GM12878 (cell line): ENCODE data around the gene TAGLN3. TPM values are rescaled to one million over a fixed set of nuclear protein-coding genes. Genes with fewer than 3 reads are reported as not detected.

Experiments used
- ATAC-seq: fragments of 200-7000 bp; cut with Tn5 transposase; 3 replicates; pipeline ENCODE4 v1.9.1; 2020; ENCODE audit warnings: mild to moderate bottlenecking, moderate library complexity
- BruUV-seq: library from RNA; stranded (reverse); fragments of 400-500 nt; replicated peaks from 2 replicates; lab custom pipeline; 2021; lab: Mats Ljungman, UMichigan
- CTCF ChIA-PET: fragments of 300-600 bp; sonication (Branson Sonifier 250); formaldehyde crosslinking; extraction: SDS; loops from one replicate; lab custom pipeline; 2021; ENCODE audit warnings: inconsistent platforms; lab: Yijun Ruan, JAX
- POLR2A ChIA-PET: fragments of 350-600 bp; formaldehyde crosslinking; extraction: SDS; loops from one replicate; lab custom pipeline; 2021; ENCODE audit warnings: inconsistent platforms; lab: Charles Lee
- RAD21 ChIA-PET: fragments of 300-600 bp; sonication (Branson Sonifier 250); formaldehyde crosslinking; loops from one replicate; lab custom pipeline; 2023; ENCODE audit warnings: antibody characterized with exemption; ENCODE audit not compliant: unreplicated experiment; lab: Charles Lee
- SMC1A ChIA-PET: fragments of 300-600 bp; sonication (Branson Sonifier 250); formaldehyde crosslinking; loops from one replicate; lab custom pipeline; 2023; ENCODE audit not compliant: unreplicated experiment, uncharacterized antibody; lab: Charles Lee
- DNase-seq: peaks from one replicate; pipeline ENCODE4 v3.0.0-alpha.2; 2011; ENCODE audit warnings: low read depth, low spot score
- FAIRE-seq: peaks from 3 replicates; lab custom pipeline; 2011; peaks lifted over from hg19 to GRCh38; lab: Jason Lieb, UNC
- H2AFZ ChIP-seq: 2 replicates; pipeline ENCODE4 v1.6.0; 2011; ENCODE audit warnings: low read depth, low read length, control low read depth; ENCODE audit not compliant: control insufficient read depth
- H3K27ac ChIP-seq: 2 replicates; pipeline ENCODE4 v1.5.1; 2011; ENCODE audit warnings: control low read depth; ENCODE audit not compliant: control insufficient read depth, insufficient read depth
- H3K27me3 ChIP-seq, 2 experiments: replicated peaks in 1 of 2; 2 replicates each; pipeline versions ENCODE4 v1.6.0 to v1.6.1; 2011; ENCODE audit warnings: low read length in 1 of 2; ENCODE audit not compliant: control insufficient read depth in 2 of 2, insufficient read depth in 2 of 2
- H3K36me3 ChIP-seq, 2 experiments: 2 replicates each; pipeline ENCODE4 v1.5.1; 2011; ENCODE audit warnings: low read length in 1 of 2; ENCODE audit not compliant: control insufficient read depth in 2 of 2, insufficient read depth in 2 of 2
- H3K4me1 ChIP-seq: 2 replicates; pipeline ENCODE4 v1.6.1; 2011; ENCODE audit warnings: mild to moderate bottlenecking, low read length, moderate library complexity, mixed read lengths; ENCODE audit not compliant: control insufficient read depth, insufficient read depth
- H3K4me2 ChIP-seq: 2 replicates; pipeline ENCODE4 v1.6.0; 2011; ENCODE audit warnings: control low read depth; ENCODE audit not compliant: control insufficient read depth, insufficient read depth
- H3K4me3 ChIP-seq: fragments of 200-600 bp; sonication (generic); 2 replicates; pipeline ENCODE4 v1.5.1; 2016
- H3K79me2 ChIP-seq: 2 replicates; pipeline ENCODE4 v1.6.0; 2011; ENCODE audit warnings: low read length; ENCODE audit not compliant: control insufficient read depth, insufficient read depth
- H3K9ac ChIP-seq: 2 replicates; pipeline ENCODE4 v1.8.0; 2011; ENCODE audit warnings: low read length, control low read depth, mixed read lengths; ENCODE audit not compliant: control insufficient read depth, insufficient read depth
- H3K9me3 ChIP-seq: replicated peaks from 3 replicates; pipeline ENCODE4 v1.5.1; 2011; ENCODE audit warnings: mild to moderate bottlenecking, low read length; ENCODE audit not compliant: control insufficient read depth, insufficient read depth
- H4K20me1 ChIP-seq: 2 replicates; pipeline ENCODE4 v1.6.0; 2011; ENCODE audit not compliant: control insufficient read depth, insufficient read depth
- ATF3 ChIP-seq: IDR thresholded peaks from 2 replicates; pipeline ENCODE4 v1.6.1; 2011; ENCODE audit warnings: low read depth, mild to moderate bottlenecking, low read length, moderate library complexity, borderline replicate concordance; ENCODE audit errors: extremely low read depth
- BRCA1 ChIP-seq: IDR thresholded peaks from 2 replicates; pipeline ENCODE4 v1.6.1; 2011; ENCODE audit warnings: low read depth, low read length, improper control_type of control experiment
- HDAC6 ChIP-seq: fragments of 200-600 bp; sonication (generic); IDR thresholded peaks from one replicate; pipeline ENCODE4 v1.8.0; 2017; ENCODE audit warnings: antibody characterized with exemption; ENCODE audit not compliant: unreplicated experiment
- IKZF2 ChIP-seq, 2 experiments: fragments of 450-650 bp; IDR thresholded peaks; 2 replicates each; pipeline ENCODE4 v1.6.1; 2017; ENCODE audit warnings: mild to moderate bottlenecking in 2 of 2, moderate library complexity in 2 of 2
- KAT2A ChIP-seq: conservative IDR thresholded peaks from 2 replicates; pipeline ENCODE4 v1.6.1; 2011; ENCODE audit warnings: low read depth, low read length; ENCODE audit not compliant: control insufficient read depth
- MTA2 ChIP-seq: fragments of 450-650 bp; IDR thresholded peaks from 2 replicates; pipeline ENCODE4 v1.6.1; 2016; ENCODE audit warnings: low read depth, mild to moderate bottlenecking, moderate library complexity
- NFYB ChIP-seq: IDR thresholded peaks from 2 replicates; pipeline ENCODE4 v1.6.1; 2011; ENCODE audit warnings: low read depth, mild to moderate bottlenecking, low read length, improper control_type of control experiment, moderate library complexity; ENCODE audit not compliant: insufficient read depth
- NR2F1 ChIP-seq: fragments of 450-650 bp; conservative IDR thresholded peaks from 2 replicates; pipeline ENCODE4 v1.6.1; 2017; ENCODE audit warnings: mild to moderate bottlenecking
- PML ChIP-seq: IDR thresholded peaks from 2 replicates; pipeline ENCODE4 v1.6.1; 2012; ENCODE audit warnings: low read length, inconsistent platforms
- RAD21 ChIP-seq: IDR thresholded peaks from 2 replicates; pipeline ENCODE4 v1.6.1; 2011; ENCODE audit warnings: mild to moderate bottlenecking, low read depth, low read length, moderate library complexity; ENCODE audit not compliant: insufficient read depth
- RUNX3 ChIP-seq: IDR thresholded peaks from 2 replicates; pipeline ENCODE4 v1.6.1; 2012; ENCODE audit warnings: low read length, inconsistent platforms
- SMAD1 ChIP-seq: fragments of 450-650 bp; IDR thresholded peaks from 2 replicates; pipeline ENCODE4 v1.6.1; 2018; ENCODE audit warnings: mild to moderate bottlenecking, low read depth; ENCODE audit not compliant: partially characterized antibody
- SMAD5 ChIP-seq: IDR thresholded peaks from 2 replicates; pipeline ENCODE4 v1.6.1; 2016; ENCODE audit warnings: antibody characterized with exemption, low read depth
- SMC3 ChIP-seq: IDR thresholded peaks from 2 replicates; pipeline ENCODE4 v1.6.1; 2011; ENCODE audit warnings: low read length, improper control_type of control experiment, borderline replicate concordance
- STAT3 ChIP-seq: IDR thresholded peaks from 2 replicates; pipeline ENCODE4 v1.6.1; 2011; ENCODE audit warnings: low read depth, low read length, improper control_type of control experiment
- TAF1 ChIP-seq: IDR thresholded peaks from 2 replicates; pipeline ENCODE4 v1.6.1; 2011; ENCODE audit warnings: mild to moderate bottlenecking, low read depth, low read length, borderline replicate concordance
- TARDBP ChIP-seq: IDR thresholded peaks from 2 replicates; pipeline ENCODE4 v1.6.1; 2016; ENCODE audit warnings: borderline replicate concordance
- TCF7 ChIP-seq: IDR thresholded peaks from 2 replicates; pipeline ENCODE4 v1.6.1; 2014; ENCODE audit warnings: antibody characterized with exemption, borderline replicate concordance
- USF1 ChIP-seq: IDR thresholded peaks from 2 replicates; pipeline ENCODE4 v1.6.1; 2011; ENCODE audit warnings: borderline replicate concordance, low read depth, mild to moderate bottlenecking, moderate library complexity, mixed read lengths, low read length; ENCODE audit not compliant: insufficient read depth; ENCODE audit errors: extremely low read length
- ZBTB4 ChIP-seq: fragments of 450-650 bp; formaldehyde crosslinking; IDR thresholded peaks from 2 replicates; pipeline ENCODE4 v1.4.0; 2022; ENCODE audit warnings: mild to moderate bottlenecking, moderate library complexity
- ZNF384 ChIP-seq: IDR thresholded peaks from 2 replicates; pipeline ENCODE4 v1.6.1; 2012; ENCODE audit warnings: low read depth, mild to moderate bottlenecking, low read length, improper control_type of control experiment, borderline replicate concordance
- WGBS: methylation state at CpG from one replicate; pipeline ENCODE4 v1.1.6; 2016; ENCODE audit warnings: low lambda C conversion rate; ENCODE audit not compliant: insufficient replicate concordance, insufficient coverage; ENCODE audit errors: missing lambda C conversion rate; 5-methylcytosine and 5-hydroxymethylcytosine counted together
- in situ Hi-C: fragments of 300-500 bp; cut with MboI; formaldehyde crosslinking; loops from 9 replicates; pipeline ENCODE4 v1.14.3; 2018; ENCODE audit warnings: mixed read lengths
- intact Hi-C: fragments of 100-400 bp; cut with micrococcal nuclease; formaldehyde crosslinking; loops from one replicate; pipeline ENCODE4 v1.14.2; 2022; ENCODE audit not compliant: unreplicated experiment
- polyA plus RNA-seq, 11 experiments: library from polyadenylated mRNA; depleted of rRNA in 4 of 11; unstranded in 6 of 11; stranded (reverse) in 5 of 11; fragments of >200 nt; fragmentation: Nextera tagmentation in 4 of 11; fragmentation: Illumina TruSeq in 1 of 11; extraction: Ambion mirVana in 4 of 11; extraction: Trizol in 1 of 11; gene quantifications; 1 replicate in 1 of 11; 2 replicates in 10 of 11; pipeline versions ENCODE4 v1.2.1 to v1.2.3, GENCODE V29; 2011 to 2016; ENCODE audit warnings: inconsistent platforms in 2 of 11, missing spikeins in 2 of 11, low read depth in 1 of 11
- total RNA-seq, 4 experiments: library from RNA; depleted of rRNA in 3 of 4; stranded (reverse); fragments of >200 nt in 3 of 4; fragmentation: Illumina TruSeq in 1 of 4; extraction: Trizol in 1 of 4; gene quantifications; 2 replicates each; pipeline versions ENCODE4 v1.2.1 to v1.2.3, GENCODE V29; 2013 to 2021

Gene TAGLN3
- total and polyA plus RNA-seq, 10 of the 15 experiments (the other 5 are each of a cell fraction or from before 2014, with no cell fraction given) = 0.06 to 0.53 (median 0.12) TPM; not detected in 3

GRCh38 chr3:112043621-112044201 is 45.0 kb downstream of the TAGLN3 start:
- H3K9ac ChIP-seq = no peak overlapping the region
- H3K9me3 ChIP-seq = no peaks in the 10 kb centered on the region
- in situ Hi-C loops = no loop called here
- peak overlapping the region; percentile 10; the same call in 1 of the 2 replicates for H2AFZ ChIP-seq
- H3K27me3 ChIP-seq = peaks cover 0 to 6% of the 10 kb centered on the region in 2 experiments; a peak in 1 of 4 replicates
- ChIA-PET CTCF (interaction anchor here (0.6 to 4.4 kb wide), 35 partner anchors 9 to 374 kb away, joined by 3 to 99 read pairs (median 5); partner anchors contain the start of genes ABHD10, TAGLN3 and TMPRSS7), POLR2A (no interaction called here), SMC1A (interaction anchor here (0.7 to 5.7 kb wide), 14 partner anchors 8 to 329 kb away, joined by 3 to 48 read pairs (median 5); no protein-coding TSS in a partner anchor), RAD21 (interaction anchor here (0.6 to 3.0 kb wide), 15 partner anchors 10 to 326 kb away, joined by 3 to 21 read pairs (median 4); partner anchors contain the start of gene ABHD10)
- H4K20me1 ChIP-seq = no peaks in the 10 kb centered on the region
- no TSS peak for BruUV-seq
- WGBS = under 1% methylated on average over 7 of the region's 7 CpGs
- DNase-seq = peak; percentile 8
- no peak overlapping the region for H3K4me3 ChIP-seq
- peak; percentile 95 for ATAC-seq
- no peaks in the 10 kb centered on the region for H3K36me3 ChIP-seq
- H3K79me2 ChIP-seq = no peaks in the 10 kb centered on the region
- H3K4me1 ChIP-seq = no peaks in the 10 kb centered on the region
- intact Hi-C loops = loop anchor here (1.0 to 10.0 kb wide), 4 partner anchors 30 to 329 kb away; no protein-coding TSS in a partner anchor
- no peak overlapping the region; the same call in 1 of the 2 replicates for H3K4me2 ChIP-seq
- FAIRE-seq = peak; percentile 94
- no peak overlapping the region for H3K27ac ChIP-seq
- TF ChIP-seq BRCA1 (no peak), ZNF384 (no peak), SMAD1 (no peak), HDAC6 (no peak), KAT2A (no peak), PML (no peak), RUNX3 (peak; percentile 49; the same call in 1 of the 2 replicates), NR2F1 (no peak), SMAD5 (no peak), SMC3 (peak; percentile 51; the same call in 1 of the 2 replicates), ZBTB4 (CRISPR knock-in tag) (no peak), IKZF2 (IDR thresholded peaks at IDR 0.05) (no peak), ATF3 (no peak), TARDBP (no peak), TAF1 (no peak), MTA2 (peak; percentile 26; the same call in 1 of the 2 replicates), NFYB (no peak), STAT3 (no peak), USF1 (no peak), TCF7 (no peak), RAD21 (peak; percentile 69)
